HG02798 (cell line): Measurements from ENCODE around the gene TMCC1.
"Not testable (repeated sequence)": the region's sequence is repeated elsewhere in the genome, so short reads cannot be mapped to it uniquely, and the experiment has no call there.

Source experiments
- ATAC-seq: cut with Tn5 transposase; IDR thresholded peaks from one replicate; pipeline ENCODE4 v1.9.1; 2021; ENCODE audit warnings: mild to moderate bottlenecking; ENCODE audit not compliant: unreplicated experiment, poor library complexity

The TMCC1 gene

GRCh38 chr3:129893581-129894070 lies at the start of gene TMCC1:
TMCC1 (minus strand) TSS chr3:129893711.
- peak; percentile 92 for ATAC-seq

- ATAC-seq: no peak
These were observed 49.5 kb upstream of the TMCC1 start for GRCh38 chr3:129943020-129943419.

- ATAC-seq: peak; percentile 70
These were observed 48.8 kb upstream of the TMCC1 start for GRCh38 chr3:129942296-129942695.

GRCh38 chr3:129940086-129940485 lies 46.6 kb upstream of the TMCC1 start:
- ATAC-seq: no peak

- no peak for ATAC-seq
These were observed 44.8 kb upstream of the TMCC1 start for GRCh38 chr3:129938140-129938930.

GRCh38 chr3:129937717-129938116 lies 44.2 kb upstream of the TMCC1 start:
- ATAC-seq: no peak

GRCh38 chr3:129936757-129937156 lies 43.2 kb upstream of the TMCC1 start:
- ATAC-seq: peak; percentile 59

GRCh38 chr3:129934234-129935123 lies 41.0 kb upstream of the TMCC1 start:
- no peak for ATAC-seq

- no peak for ATAC-seq
These were observed 40.0 kb upstream of the TMCC1 start for GRCh38 chr3:129933471-129933870.

GRCh38 chr3:129929383-129929782 lies 35.9 kb upstream of the TMCC1 start:
- no peak for ATAC-seq

GRCh38 chr3:129927072-129927471 lies 33.6 kb upstream of the TMCC1 start:
- no peak for ATAC-seq

GRCh38 chr3:129919806-129920205 lies 26.3 kb upstream of the TMCC1 start:
- no peak for ATAC-seq

- ATAC-seq: no peak
These were observed 25.8 kb upstream of the TMCC1 start for GRCh38 chr3:129919357-129919756.

- ATAC-seq: no peak
These were observed 24.9 kb upstream of the TMCC1 start for GRCh38 chr3:129918461-129918860.

- no peak for ATAC-seq
These were observed 24.0 kb upstream of the TMCC1 start for GRCh38 chr3:129917423-129918007.

- no peak for ATAC-seq
These were observed 20.1 kb upstream of the TMCC1 start for GRCh38 chr3:129913618-129914017.

GRCh38 chr3:129911261-129911861 lies 17.9 kb upstream of the TMCC1 start:
- ATAC-seq: no peak

GRCh38 chr3:129909235-129909634 lies 15.7 kb upstream of the TMCC1 start:
- not testable (repeated sequence) for ATAC-seq

- ATAC-seq: no peak
These were observed 14.9 kb upstream of the TMCC1 start for GRCh38 chr3:129908417-129908816.

- ATAC-seq: not testable (repeated sequence)
These were observed 7.8 kb upstream of the TMCC1 start for GRCh38 chr3:129901272-129901671.
